Heart left ventricle (tissue), 16 donors: ENCODE measurements around the gene ZBTB9. TPM values are rescaled to one million over a fixed set of nuclear protein-coding genes. Genes with fewer than 3 reads are reported as not detected.

ENCODE experiments used
- ATAC-seq, 4 donors: fragments of 200-7000 bp; cut with Tn5 transposase; one replicate each; pipeline ENCODE4 v1.9.1; 2020 to 2022; ENCODE audit warnings: moderate library complexity in 4 of 4, mild to moderate bottlenecking in 3 of 4, moderate number of reproducible peaks in 1 of 4
- DNase-seq, 5 donors: peaks; one replicate each; pipeline ENCODE4 v3.0.0-alpha.2; 2020
- H3K27ac ChIP-seq, 12 donors: fragments of 200-600 bp; sonication (generic) in 4 of 12; one replicate each; pipeline versions ENCODE4 v1.5.0 to v1.8.0; 2016 to 2022; ENCODE audit warnings: mild to moderate bottlenecking in 2 of 12
- H3K27me3 ChIP-seq, 9 donors: fragments of 200-600 bp; sonication (generic) in 2 of 9; one replicate each; pipeline versions ENCODE4 v1.5.1 to v1.8.0; 2016 to 2022; ENCODE audit warnings: mild to moderate bottlenecking in 3 of 9
- H3K36me3 ChIP-seq, 9 donors: fragments of 200-600 bp; sonication (generic) in 2 of 9; one replicate each; pipeline versions ENCODE4 v1.5.0 to v1.8.0; 2018 to 2022; ENCODE audit warnings: mild to moderate bottlenecking in 2 of 9
- H3K4me1 ChIP-seq, 12 donors: fragments of 200-600 bp; sonication (generic) in 4 of 12; one replicate each; pipeline versions ENCODE4 v1.5.0 to v1.8.0; 2016 to 2022; ENCODE audit warnings: mild to moderate bottlenecking in 3 of 12
- H3K4me3 ChIP-seq, 12 donors: fragments of 200-600 bp; sonication (generic) in 4 of 12; one replicate each; pipeline versions ENCODE4 v1.5.0 to v1.8.0; 2017 to 2022; ENCODE audit warnings: mild to moderate bottlenecking in 9 of 12, moderate library complexity in 4 of 12
- H3K9me3 ChIP-seq, 12 donors: fragments of 200-600 bp; sonication (generic) in 4 of 12; one replicate each; pipeline versions ENCODE4 v1.5.0 to v1.8.0; 2016 to 2022; ENCODE audit warnings: mild to moderate bottlenecking in 1 of 12
- POLR2A ChIP-seq, 2 donors: fragments of 450-650 bp; IDR thresholded peaks; one replicate each; pipeline ENCODE4 v1.6.1; 2017; ENCODE audit warnings: antibody characterized with exemption in 2 of 2, mild to moderate bottlenecking in 2 of 2, moderate library complexity in 2 of 2
- WGBS, 4 donors: extraction: QIAGEN DNeasy Blood & Tissue Kit in 2 of 4; methylation state at CpG; one replicate each; pipeline versions ENCODE4 v1.1.5 to v1.1.7; 2013 to 2018; 5-methylcytosine and 5-hydroxymethylcytosine counted together
- intact Hi-C, 10 donors: fragments of 100-400 bp; cut with DNase I; formaldehyde crosslinking; loops; one replicate each; pipeline versions ENCODE4 v1.11.1 to v1.14.2; 2022
- polyA plus RNA-seq, 2 donors: library from polyadenylated mRNA; stranded (reverse); fragments of 200-250 nt; gene quantifications; one replicate each; pipeline ENCODE4 v1.2.3, GENCODE V29; 2013
- total RNA-seq, 9 donors: library from RNA; depleted of rRNA in 2 of 9; stranded (reverse); fragments of >200 nt in 2 of 9; fragmentation: NEBNext Ultra II Directional in 3 of 9; extraction: Animal tissue kit (Norgen Biotek cat#: 25700) in 3 of 9; gene quantifications; one replicate each; pipeline versions ENCODE4 v1.1.0 to v1.2.4, GENCODE V29; 2016 to 2023
- TF ChIP-seq, protein P1 (sequence below), 12 donors: fragments of 200-600 bp; sonication (generic) in 4 of 12; IDR thresholded peaks; one replicate each; pipeline versions ENCODE4 v1.5.0 to v1.8.0; 2018 to 2022; ENCODE audit warnings: antibody characterized with exemption in 12 of 12, mild to moderate bottlenecking in 5 of 12
- donor health status: ischemic (EF 13 %, LVEDD 7.1; RV severe dilation, severe dysfunction).
- donor health status: healthy with polysubstance abuse.
- donor health status: DM: no; HTN: yes; CAD: no.
- donor health status: DM: no; HTN: no; CAD: no.
- donor health status: ischemic (EF 25% LVEDD 6.9; RV normal size, moderate dysfunction).
- donor health status: ischemic (EF 25% LVEDD 5.7; RV mildly dilated, moderate dysfunction).
- donor health status: healthy.
- donor health status: DM: yes; HTN: yes; CAD: no.
- donor health status: ischemic (EF 35%, LVEDD 5.7; RV mildly dilated, moderate dysfunction).
- donor health status: nonischemic (EF 11% LVEDD 7.7; RV severe dilation, severe dysfunction).
- donor health status: DM: yes; HTN: yes; CAD: no.
- donor health status: PGD.
- donor health status: ischemic (EF 29% LVEDD 5.4; RV normal size, mild dysfunction).
- donor health status: nonischemic (EF 23%, LVEDD 6.1; RV moderate dilation, normal function).

Gene ZBTB9
- total and polyA plus RNA-seq, 11 donors, result 2.2 to 6.4 (median 4.7) TPM

DNA sequence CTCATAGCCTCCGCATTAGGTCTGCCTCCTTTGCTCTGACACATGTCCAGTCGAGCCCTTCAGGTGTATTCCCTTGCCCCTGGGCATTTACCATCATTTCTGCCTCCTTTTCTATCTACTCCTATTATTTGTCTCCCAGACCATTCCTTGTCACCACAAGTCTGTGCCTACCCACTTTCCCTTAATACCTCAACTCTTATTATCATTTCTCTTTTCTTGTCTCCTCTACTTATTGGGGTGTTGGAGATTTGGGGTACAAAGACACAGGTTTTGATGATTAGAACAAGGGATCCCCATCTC, 33.1 kb upstream of the ZBTB9 start:
- no peak for DNase-seq

DNA sequence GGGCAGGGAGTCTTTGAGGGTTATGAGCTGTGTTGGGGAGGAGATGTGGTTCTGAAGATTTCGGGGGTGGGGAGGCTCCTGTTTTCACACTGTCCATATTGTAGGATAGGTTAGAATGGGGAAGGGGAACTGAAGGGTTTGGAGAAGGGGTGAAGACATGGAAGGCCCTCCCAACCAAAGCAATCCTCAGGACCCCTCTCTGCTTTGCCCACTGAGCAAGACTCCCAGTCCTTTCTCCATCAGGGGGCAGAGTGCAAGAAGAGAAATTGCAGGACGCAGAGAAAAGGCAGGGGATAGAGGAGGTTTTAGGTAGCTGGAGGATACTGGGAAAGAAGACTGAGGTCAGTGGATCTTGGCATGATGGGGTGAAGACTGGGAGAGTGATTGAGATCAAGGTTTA, 30.6 kb upstream of the ZBTB9 start:
- peak in 1 of 5 donors; percentile 4 for DNase-seq
- no peak overlapping the region for H3K4me3 ChIP-seq
- intact Hi-C loops, result loop anchor here in 2 of 10 donors (10.0 kb wide), 1 partner anchor 151 kb away; no protein-coding TSS in a partner anchor
- WGBS, 4 donors, result 94 to 98% (median 94%) methylated on average over 2 of the region's 2 CpGs
- peaks cover 1 to 53% (median 37%) of the 10 kb centered on the region in 12 donors for H3K4me1 ChIP-seq
- no peak for TF ChIP-seq POLR2A (IDR thresholded peaks at IDR 0.05)
- TF ChIP-seq, protein P1, sequence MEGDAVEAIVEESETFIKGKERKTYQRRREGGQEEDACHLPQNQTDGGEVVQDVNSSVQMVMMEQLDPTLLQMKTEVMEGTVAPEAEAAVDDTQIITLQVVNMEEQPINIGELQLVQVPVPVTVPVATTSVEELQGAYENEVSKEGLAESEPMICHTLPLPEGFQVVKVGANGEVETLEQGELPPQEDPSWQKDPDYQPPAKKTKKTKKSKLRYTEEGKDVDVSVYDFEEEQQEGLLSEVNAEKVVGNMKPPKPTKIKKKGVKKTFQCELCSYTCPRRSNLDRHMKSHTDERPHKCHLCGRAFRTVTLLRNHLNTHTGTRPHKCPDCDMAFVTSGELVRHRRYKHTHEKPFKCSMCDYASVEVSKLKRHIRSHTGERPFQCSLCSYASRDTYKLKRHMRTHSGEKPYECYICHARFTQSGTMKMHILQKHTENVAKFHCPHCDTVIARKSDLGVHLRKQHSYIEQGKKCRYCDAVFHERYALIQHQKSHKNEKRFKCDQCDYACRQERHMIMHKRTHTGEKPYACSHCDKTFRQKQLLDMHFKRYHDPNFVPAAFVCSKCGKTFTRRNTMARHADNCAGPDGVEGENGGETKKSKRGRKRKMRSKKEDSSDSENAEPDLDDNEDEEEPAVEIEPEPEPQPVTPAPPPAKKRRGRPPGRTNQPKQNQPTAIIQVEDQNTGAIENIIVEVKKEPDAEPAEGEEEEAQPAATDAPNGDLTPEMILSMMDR (IDR thresholded peaks at IDR 0.05), result no peak
- peak overlapping the region in 2 of 12 donors; percentile 97 to 98 for H3K27ac ChIP-seq
- H3K36me3 ChIP-seq, result no peaks in the 10 kb centered on the region
- H3K9me3 ChIP-seq, result no peaks in the 10 kb centered on the region
- ATAC-seq, result no peak
- no peaks in the 10 kb centered on the region for H3K27me3 ChIP-seq

More for the DNA sequence above, 33.1 kb upstream of the ZBTB9 start:
- peak overlapping the region in 1 of 12 donors; percentile 95 for H3K27ac ChIP-seq
- TF ChIP-seq, protein P1 (IDR thresholded peaks at IDR 0.05), result no peak
- no peak for TF ChIP-seq POLR2A (IDR thresholded peaks at IDR 0.05)
- peaks cover 0 to 50% (median 34%) of the 10 kb centered on the region in 12 donors for H3K4me1 ChIP-seq
- H3K9me3 ChIP-seq, result no peaks in the 10 kb centered on the region
- no peaks in the 10 kb centered on the region for H3K27me3 ChIP-seq
- no peak for ATAC-seq
- 79 to 86% (median 83%) methylated on average over 2 of the region's 2 CpGs for WGBS, 4 donors
- peaks cover 0 to 6% (median 5%) of the 10 kb centered on the region in 9 donors for H3K36me3 ChIP-seq
- no peak overlapping the region for H3K4me3 ChIP-seq
- intact Hi-C loops, result loop anchor here in 2 of 10 donors (10.0 kb wide), 1 partner anchor 154 kb away; no protein-coding TSS in a partner anchor

DNA sequence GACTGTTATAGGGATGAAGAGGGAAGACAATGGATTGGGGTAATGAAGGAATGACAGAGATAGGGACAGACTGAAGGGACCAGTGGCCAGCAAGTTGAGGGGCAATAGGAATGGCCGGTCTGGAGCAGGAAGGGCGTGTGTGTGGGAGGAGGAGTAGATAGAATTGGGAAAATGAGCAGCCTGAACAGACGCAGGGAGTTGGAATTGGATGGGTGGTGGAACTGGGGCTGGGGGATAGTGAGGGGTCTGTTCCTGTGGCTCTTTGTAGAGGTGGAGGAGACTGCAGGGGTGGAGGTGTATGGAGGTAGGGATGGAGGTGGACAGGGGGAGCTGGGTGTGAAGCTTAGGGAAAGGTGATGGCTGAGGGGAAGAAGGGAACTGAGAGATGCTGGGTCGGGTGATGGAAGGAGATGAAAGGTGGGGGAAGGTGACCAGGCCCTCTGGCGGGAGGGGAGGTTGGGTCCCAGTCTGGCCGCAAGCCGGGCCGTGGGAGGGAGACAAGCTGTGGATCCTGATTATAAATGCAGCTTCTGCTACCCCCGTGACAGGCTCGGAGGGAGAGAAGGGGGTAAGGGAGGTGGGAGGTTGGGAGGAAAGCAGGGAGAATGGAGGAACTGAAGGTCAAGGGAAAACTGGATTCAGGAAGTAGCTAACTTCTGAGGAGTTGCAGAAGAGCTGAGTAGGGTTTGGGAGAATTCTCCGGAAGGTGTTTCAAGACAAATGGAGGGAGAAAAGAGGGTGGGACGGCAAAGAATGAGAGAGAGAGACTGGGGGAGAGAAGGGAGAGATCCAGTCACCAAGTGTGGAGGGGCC, 29.3 kb upstream of the ZBTB9 start:
- peaks cover 0 to 51% (median 38%) of the 10 kb centered on the region in 12 donors for H3K4me1 ChIP-seq
- H3K9me3 ChIP-seq, result no peaks in the 10 kb centered on the region
- ATAC-seq, result peak in 1 of 4 donors; percentile 0
- intact Hi-C loops, result loop anchor here in 3 of 10 donors (5.0 to 10.0 kb wide), 2 partner anchors 33 to 150 kb away; partner anchors contain the start of gene KIFC1 (in 1 of the 3)
- WGBS, 4 donors, result 12 to 16% (median 13%) methylated on average over 12 of the region's 12 CpGs
- TF ChIP-seq, protein P1 (IDR thresholded peaks at IDR 0.05), result no peak
- TF ChIP-seq POLR2A (IDR thresholded peaks at IDR 0.05), result no peak
- peak overlapping the region; percentile 82 to 98 (median 94) for H3K27ac ChIP-seq
- peak in 1 of 5 donors; percentile 12 for DNase-seq
- peak overlapping the region; percentile 40 to 76 (median 68) for H3K4me3 ChIP-seq
- H3K36me3 ChIP-seq, result no peaks in the 10 kb centered on the region
- H3K27me3 ChIP-seq, result no peaks in the 10 kb centered on the region
